Upper lobe of left lung (tissue), 4 donors: ENCODE measurements around the gene MGST2.

Experiments
- POLR2AphosphoS5 ChIP-seq, 2 donors: sonication (generic); formaldehyde crosslinking; IDR thresholded peaks; one replicate each; pipeline ENCODE4 v1.5.1; 2017; ENCODE audit warnings: antibody characterized with exemption in 2 of 2
- TF ChIP-seq, protein P1 (sequence below), 6 experiments: fragments of 450-650 bp in 4 of 6; fragments of 200-600 bp in 2 of 6; sonication (generic) in 2 of 6; IDR thresholded peaks; one replicate each; pipeline ENCODE4 v1.5.1; 2016 to 2019; ENCODE audit warnings: antibody characterized with exemption in 6 of 6

DNA sequence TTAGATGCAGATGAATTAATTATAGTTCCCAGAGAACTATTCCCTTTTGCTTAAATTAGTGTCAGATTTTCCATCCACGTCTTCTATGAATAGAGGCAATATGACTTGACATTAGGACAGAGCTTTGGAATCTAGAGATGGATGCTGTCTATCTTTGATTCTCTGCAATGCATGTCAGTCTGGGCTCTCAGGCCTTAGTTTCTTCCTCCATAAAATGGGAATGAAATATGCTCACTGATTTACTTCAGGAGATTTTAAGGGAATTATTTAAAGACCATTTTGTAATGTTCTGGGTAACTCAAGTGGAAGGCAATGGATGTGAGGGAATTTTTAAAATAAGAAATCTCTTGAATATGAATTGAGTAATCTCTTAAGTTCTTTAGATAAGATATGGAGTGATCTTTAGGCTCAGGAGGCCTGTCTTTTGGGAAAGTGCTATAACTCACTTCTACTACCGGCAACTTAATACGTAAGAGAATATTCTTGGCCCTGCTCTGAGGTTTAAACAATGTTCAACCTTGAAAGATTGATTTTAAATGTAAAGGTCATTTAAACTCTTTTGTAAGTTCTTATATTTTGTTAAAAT lies 29.0 kb downstream of the MGST2 start:
- TF ChIP-seq, protein P1, sequence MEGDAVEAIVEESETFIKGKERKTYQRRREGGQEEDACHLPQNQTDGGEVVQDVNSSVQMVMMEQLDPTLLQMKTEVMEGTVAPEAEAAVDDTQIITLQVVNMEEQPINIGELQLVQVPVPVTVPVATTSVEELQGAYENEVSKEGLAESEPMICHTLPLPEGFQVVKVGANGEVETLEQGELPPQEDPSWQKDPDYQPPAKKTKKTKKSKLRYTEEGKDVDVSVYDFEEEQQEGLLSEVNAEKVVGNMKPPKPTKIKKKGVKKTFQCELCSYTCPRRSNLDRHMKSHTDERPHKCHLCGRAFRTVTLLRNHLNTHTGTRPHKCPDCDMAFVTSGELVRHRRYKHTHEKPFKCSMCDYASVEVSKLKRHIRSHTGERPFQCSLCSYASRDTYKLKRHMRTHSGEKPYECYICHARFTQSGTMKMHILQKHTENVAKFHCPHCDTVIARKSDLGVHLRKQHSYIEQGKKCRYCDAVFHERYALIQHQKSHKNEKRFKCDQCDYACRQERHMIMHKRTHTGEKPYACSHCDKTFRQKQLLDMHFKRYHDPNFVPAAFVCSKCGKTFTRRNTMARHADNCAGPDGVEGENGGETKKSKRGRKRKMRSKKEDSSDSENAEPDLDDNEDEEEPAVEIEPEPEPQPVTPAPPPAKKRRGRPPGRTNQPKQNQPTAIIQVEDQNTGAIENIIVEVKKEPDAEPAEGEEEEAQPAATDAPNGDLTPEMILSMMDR (IDR thresholded peaks at IDR 0.05) = no peak
- TF ChIP-seq POLR2AphosphoS5 (IDR thresholded peaks at IDR 0.05) = no peak
